Hematopoietic multipotent progenitor cell treated with erythropoietin and hydrocortisone succinate and interleukin-3 and kit ligand, for 8 days (in vitro differentiated cells): Measurements from ENCODE around the gene COPA.

ENCODE experiments used
- DNase-seq: peaks from one replicate; pipeline ENCODE4 v3.0.0-alpha.2; 2015

Gene COPA

DNA sequence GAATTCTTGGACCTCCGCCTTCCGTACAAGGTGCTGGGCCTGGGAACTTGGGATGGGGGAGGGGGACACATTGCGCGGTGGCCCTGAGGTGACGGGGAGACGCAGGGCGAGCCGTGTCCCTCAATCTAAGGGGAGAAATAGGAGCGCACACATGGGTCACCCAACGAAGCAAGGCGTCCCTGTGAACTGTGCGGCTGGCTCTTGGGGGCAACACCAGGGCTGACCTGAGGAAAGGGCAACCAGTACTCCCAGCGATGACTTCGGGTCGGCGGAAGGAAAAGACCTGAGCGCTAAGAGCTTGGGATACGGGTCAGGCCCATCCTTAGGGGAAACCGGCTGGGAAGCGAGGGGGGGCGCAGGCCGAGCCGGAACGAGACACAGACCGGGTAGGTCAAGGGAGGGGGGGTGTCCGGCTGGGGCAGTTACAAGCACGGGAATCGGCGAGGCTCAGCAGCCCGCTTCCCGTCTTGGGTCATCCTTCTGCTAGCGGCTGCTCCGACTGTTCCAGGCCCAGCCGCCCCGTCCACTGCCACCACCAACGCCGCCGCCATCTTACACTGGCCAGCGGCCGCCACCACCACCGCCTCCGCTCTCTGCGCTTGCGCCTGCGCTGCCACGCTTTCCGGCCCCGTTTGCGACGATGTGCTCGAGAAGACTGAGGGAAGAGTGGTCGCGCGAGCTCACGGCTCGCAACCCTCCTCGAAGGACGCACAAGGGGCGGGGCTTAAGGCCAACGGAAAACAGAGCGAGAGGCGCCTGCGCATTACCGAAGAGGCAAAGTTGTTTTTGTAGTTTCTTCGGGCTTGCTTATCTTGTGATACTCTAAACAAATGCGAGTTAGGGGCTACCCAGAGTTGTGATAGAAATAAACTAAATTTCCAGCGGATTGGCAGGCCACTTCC is 80.9 kb downstream of the COPA start, which contains the start of gene DCAF8:
TSS of gene DCAF8 (minus strand) at position 657 of the 902 bp plus-strand sequence. CDS start 18,541 bp downstream, outside the sequence.
- peak; percentile 98 for DNase-seq

DNA sequence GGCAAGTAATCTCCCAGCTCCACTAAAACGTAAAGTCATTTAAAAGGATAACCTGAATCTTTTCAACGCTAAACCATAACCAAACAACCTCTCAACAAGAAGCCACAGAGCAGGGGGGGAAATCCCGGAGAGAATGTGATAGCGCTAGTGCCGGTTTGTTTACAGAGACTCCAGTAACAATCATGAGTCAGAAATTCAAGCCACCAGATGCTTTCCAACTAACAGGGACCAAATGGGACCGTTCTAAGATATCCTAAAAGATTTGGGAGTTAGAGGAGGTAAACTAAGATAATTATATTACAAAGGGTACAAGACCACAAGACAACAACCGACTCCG is 81.5 kb downstream of the COPA start:
- DNase-seq: peak; percentile 68

GRCh38 chr1:160260406-160261382 is 82.4 kb downstream of the COPA start:
- DNase-seq: peak; percentile 29

- no peak for DNase-seq
Measured at GRCh38 chr1:160258177-160258798, 84.8 kb downstream of the COPA start.

DNA sequence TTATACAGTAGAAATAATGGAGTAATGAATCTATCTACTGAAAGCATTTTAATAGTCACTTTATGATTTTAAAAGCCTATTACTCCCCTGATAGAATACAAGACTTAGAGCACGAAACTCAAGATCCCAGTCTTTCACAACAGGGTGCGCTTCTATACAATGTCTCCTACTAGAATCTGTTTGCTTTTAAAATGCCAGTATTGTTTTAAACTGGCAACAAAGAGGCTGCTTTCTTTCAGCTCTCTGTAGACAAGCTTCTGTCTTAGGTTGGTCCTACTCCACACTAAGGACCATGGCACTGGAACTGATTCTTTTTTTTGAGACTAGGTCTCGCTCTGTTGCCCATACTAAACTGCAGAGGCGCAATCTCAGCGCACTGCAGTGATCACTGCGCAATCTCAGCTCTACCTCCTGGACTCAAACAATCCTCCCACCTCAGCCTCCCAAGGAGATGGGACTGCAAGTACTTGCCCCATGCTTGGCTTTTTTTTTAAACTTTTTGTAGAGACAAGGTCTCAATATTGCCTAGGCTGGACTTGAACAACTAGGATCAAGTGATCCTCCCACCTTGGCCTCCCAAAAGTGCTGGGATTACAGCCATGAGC is 85.5 kb downstream of the COPA start:
- no peak for DNase-seq

DNA sequence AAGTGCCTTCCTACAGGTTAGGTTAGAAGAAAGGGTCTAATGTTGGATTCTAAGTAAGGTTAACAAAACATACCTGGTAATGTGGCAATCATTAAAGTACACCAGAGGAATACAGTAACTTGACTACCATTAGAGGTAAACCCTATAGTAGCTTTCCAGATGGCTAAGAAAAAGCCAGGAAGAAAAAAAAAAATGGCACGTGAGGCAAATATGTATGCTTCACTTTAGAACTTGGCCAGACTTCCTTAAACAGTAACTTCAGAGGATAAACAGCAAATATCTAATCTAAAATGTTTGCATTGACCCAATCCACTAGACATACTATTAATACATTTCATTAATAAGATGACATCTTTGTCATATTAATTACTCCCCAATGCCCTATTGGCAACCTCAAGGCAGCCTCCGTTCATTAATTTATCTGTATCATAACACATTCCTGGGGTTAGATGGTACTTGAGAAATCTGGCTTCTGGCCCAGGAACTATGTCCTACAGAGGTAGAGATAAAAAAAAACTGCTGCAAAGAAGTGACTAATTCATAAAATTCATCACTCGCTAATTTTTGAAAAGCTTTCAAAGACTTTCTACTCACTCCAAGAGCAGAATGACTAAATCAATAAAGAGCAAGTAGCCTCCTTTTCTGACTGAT is 86.5 kb downstream of the COPA start:
- peak; percentile 93 for DNase-seq

GRCh38 chr1:160255781-160256300 is 87.2 kb downstream of the COPA start:
- DNase-seq: no peak

- DNase-seq: peak; percentile 84
Measured at GRCh38 chr1:160251687-160252526, 91.1 kb downstream of the COPA start.

- no peak for DNase-seq
Measured at GRCh38 chr1:160251011-160251410, 92.0 kb downstream of the COPA start.

GRCh38 chr1:160247053-160247452 is 96.0 kb downstream of the COPA start:
- DNase-seq: no peak

- no peak for DNase-seq
Measured at GRCh38 chr1:160245434-160245833, 97.6 kb downstream of the COPA start.

DNA sequence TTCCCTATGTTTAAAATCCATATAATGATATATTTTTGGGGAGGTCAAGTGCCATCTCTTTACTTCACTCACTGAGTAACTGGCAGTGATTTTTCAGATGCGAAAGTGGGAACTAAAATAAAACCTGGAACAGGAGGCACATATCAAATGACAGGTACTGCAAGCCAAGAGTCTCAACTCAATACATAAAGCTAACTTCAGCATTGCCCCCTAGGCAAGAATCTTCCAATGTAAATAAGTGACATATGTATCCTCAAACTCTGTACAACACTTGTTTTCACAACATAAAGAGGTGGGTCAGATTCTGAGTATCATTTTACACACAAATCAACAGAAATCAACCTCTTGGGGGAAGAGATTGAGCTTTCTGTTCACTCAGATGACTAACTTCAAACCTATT is 98.8 kb downstream of the COPA start:
- DNase-seq: no peak

DNA sequence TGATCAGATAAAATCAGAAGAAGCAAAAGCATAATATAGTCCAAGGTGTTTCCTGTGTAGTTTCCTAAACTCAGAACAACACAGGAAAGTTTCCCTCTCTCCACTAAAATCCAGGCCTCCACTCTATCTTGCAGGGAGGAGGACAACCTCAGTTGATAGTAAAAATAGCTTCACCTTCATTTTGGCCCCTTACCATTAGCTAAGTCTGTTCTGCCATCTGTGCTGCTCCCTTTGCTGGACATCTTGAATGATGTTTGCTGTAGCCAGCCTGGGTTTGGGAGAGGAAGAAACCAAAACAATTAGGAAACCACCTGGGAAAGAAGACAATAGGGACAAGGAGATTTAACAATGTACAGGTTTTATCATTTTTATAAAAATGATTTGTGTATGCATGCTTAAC is 99.3 kb downstream of the COPA start:
- no peak for DNase-seq

GRCh38 chr1:160239582-160240299 is 103.3 kb downstream of the COPA start:
- no peak for DNase-seq
